Smooth muscle cell (in vitro differentiated cells): ENCODE measurements around the gene SS18L1. TPM values are rescaled to one million over a fixed set of nuclear protein-coding genes. Genes with fewer than 3 reads are reported as not detected.

Experiments
- DNase-seq: peaks from one replicate; lab custom pipeline; 2025; ENCODE audit not compliant: unreplicated experiment; lab: John Stamatoyannopoulos, UW
- H2AFZ ChIP-seq: fragments of 200-600 bp; sonication (generic); 2 replicates; pipeline ENCODE4 v1.6.0; 2016; ENCODE audit warnings: antibody characterized with exemption, low read depth, mild to moderate bottlenecking
- H3F3A ChIP-seq: fragments of 200-600 bp; sonication (generic); 2 replicates; pipeline ENCODE4 v1.6.0; 2017; ENCODE audit warnings: antibody characterized with exemption, low read depth
- H3K27ac ChIP-seq: fragments of 200-600 bp; sonication (generic); 2 replicates; pipeline ENCODE4 v1.5.1; 2016; ENCODE audit warnings: low read depth, mild to moderate bottlenecking
- H3K27me3 ChIP-seq: fragments of 200-600 bp; sonication (generic); 2 replicates; pipeline ENCODE4 v1.6.1; 2016; ENCODE audit warnings: low read depth, mild to moderate bottlenecking
- H3K36me3 ChIP-seq: fragments of 200-600 bp; sonication (generic); 2 replicates; pipeline ENCODE4 v1.5.1; 2016; ENCODE audit warnings: low read depth
- H3K4me1 ChIP-seq: fragments of 200-600 bp; sonication (generic); 2 replicates; pipeline ENCODE4 v1.5.1; 2016; ENCODE audit warnings: low read depth
- H3K4me2 ChIP-seq: fragments of 200-600 bp; sonication (generic); 2 replicates; pipeline ENCODE4 v1.6.0; 2016; ENCODE audit warnings: mild to moderate bottlenecking
- H3K4me3 ChIP-seq: fragments of 200-600 bp; sonication (generic); 2 replicates; pipeline ENCODE4 v1.5.1; 2016; ENCODE audit warnings: mild to moderate bottlenecking
- H3K79me2 ChIP-seq: fragments of 200-600 bp; sonication (generic); 2 replicates; pipeline ENCODE4 v1.6.0; 2016; ENCODE audit warnings: low read depth, mild to moderate bottlenecking
- H3K9ac ChIP-seq: fragments of 200-600 bp; sonication (generic); 2 replicates; pipeline ENCODE4 v1.6.0; 2016; ENCODE audit warnings: low read depth
- H3K9me3 ChIP-seq: fragments of 200-600 bp; sonication (generic); replicated peaks from 2 replicates; pipeline ENCODE4 v1.5.1; 2016; ENCODE audit warnings: low read depth
- H4K20me1 ChIP-seq: fragments of 200-600 bp; sonication (generic); 2 replicates; pipeline ENCODE4 v1.6.0; 2016; ENCODE audit warnings: low read depth
- CTCF ChIP-seq: fragments of 200-600 bp; sonication (generic); IDR thresholded peaks from 2 replicates; pipeline ENCODE4 v1.5.1; 2017; ENCODE audit warnings: borderline replicate concordance, mild to moderate bottlenecking, antibody characterized with exemption; ENCODE audit not compliant: insufficient read depth, poor library complexity, severe bottlenecking
- WGBS: methylation state at CpG from one replicate; pipeline ENCODE4 v1.1.7; 2016; ENCODE audit warnings: low lambda C conversion rate; 5-methylcytosine and 5-hydroxymethylcytosine counted together
- polyA plus RNA-seq: library from polyadenylated mRNA; unstranded; fragments of >200 nt; fragmentation: Nextera tagmentation; extraction: Ambion mirVana; gene quantifications from 2 replicates; pipeline ENCODE4 v1.2.1, GENCODE V29; 2016
- total RNA-seq: library from RNA; depleted of rRNA; stranded (reverse); fragments of >200 nt; gene quantifications from 2 replicates; pipeline ENCODE4 v1.2.3, GENCODE V29; 2014

The SS18L1 gene
- total and polyA plus RNA-seq, 2 experiments from 2014 or later, result 2.3 to 10.1 TPM

GRCh38 chr20:62219101-62219991 is 75.8 kb downstream of the SS18L1 start:
- peaks cover 85% of the 10 kb centered on the region for H3K27me3 ChIP-seq
- peaks cover 23% of the 10 kb centered on the region for H3K4me1 ChIP-seq
- TF ChIP-seq CTCF, result no peak
- no peak overlapping the region for H3K9ac ChIP-seq
- peak overlapping the region; percentile 84 for H3K4me2 ChIP-seq
- H3K36me3 ChIP-seq, result no peaks in the 10 kb centered on the region
- 7% methylated on average over 62 of the region's 84 CpGs for WGBS
- no peaks in the 10 kb centered on the region for H3K9me3 ChIP-seq
- H2AFZ ChIP-seq, result no peak overlapping the region
- H3K27ac ChIP-seq, result no peak overlapping the region
- H3K79me2 ChIP-seq, result no peaks in the 10 kb centered on the region
- H4K20me1 ChIP-seq, result peaks cover 11% of the 10 kb centered on the region
- no peak for DNase-seq
- H3K4me3 ChIP-seq, result peak overlapping the region; percentile 21
- H3F3A ChIP-seq, result no peaks in the 10 kb centered on the region

- WGBS, result 3% methylated on average over 32 of the region's 84 CpGs
- no peak within 1 kb of the TSS for H3K9ac ChIP-seq
- H3K27me3 ChIP-seq, result peaks cover 86% of the 10 kb centered on the region
- no peaks in the 10 kb centered on the region for H3K36me3 ChIP-seq
- H3K4me2 ChIP-seq, result peak within 1 kb of the TSS; percentile 84
- no peaks in the 10 kb centered on the region for H3F3A ChIP-seq
- no peaks in the 10 kb centered on the region for H3K79me2 ChIP-seq
- peak within 1 kb of the TSS; percentile 21 for H3K4me3 ChIP-seq
- no peak within 1 kb of the TSS for H2AFZ ChIP-seq
- H3K9me3 ChIP-seq, result no peaks in the 10 kb centered on the region
- peaks cover 23% of the 10 kb centered on the region for H3K4me1 ChIP-seq
- no peak within 1 kb of the TSS for H3K27ac ChIP-seq
- DNase-seq, result peak; percentile 24
- TF ChIP-seq CTCF, result no peak
- peaks cover 11% of the 10 kb centered on the region for H4K20me1 ChIP-seq
Observed at GRCh38 chr20:62219992-62220665, 76.6 kb downstream of the SS18L1 start, which contains the start of gene HRH3. TSS of gene HRH3 (minus strand) at chr20:62220278. CDS start at chr20:62219970, 308 bp downstream.

- TF ChIP-seq CTCF, result no peak
- Histone ChIP-seq H3K4me3 (peak overlapping the region; percentile 18), H3K27ac (no peak overlapping the region), H3K9me3 (no peaks in the 10 kb centered on the region), H4K20me1 (peaks cover 11% of the 10 kb centered on the region), H3K9ac (no peak overlapping the region), H3K79me2 (no peaks in the 10 kb centered on the region), H3K27me3 (peaks cover 90% of the 10 kb centered on the region), H3F3A (no peaks in the 10 kb centered on the region), H3K36me3 (no peaks in the 10 kb centered on the region), H2AFZ (no peak overlapping the region), H3K4me1 (peaks cover 23% of the 10 kb centered on the region), H3K4me2 (peak overlapping the region; percentile 82)
- 13% methylated on average over 42 of the region's 46 CpGs for WGBS
- DNase-seq, result no peak
Observed at GRCh38 chr20:62220666-62221568, 77.3 kb downstream of the SS18L1 start.
